Psoas muscle (tissue), 8 donors: Measurements from ENCODE around the gene GNA12. TPM values are rescaled to one million over a fixed set of nuclear protein-coding genes. Genes with fewer than 3 reads are reported as not detected.

ENCODE experiments used
- ATAC-seq, 4 donors: fragments of 200-7000 bp; cut with Tn5 transposase; one replicate each; pipeline ENCODE4 v1.9.1; 2020; ENCODE audit warnings: moderate library complexity in 3 of 4, mild to moderate bottlenecking in 2 of 4
- DNase-seq, 2 donors: peaks; one replicate each; pipeline ENCODE4 v3.0.0-alpha.2; 2020
- H3K27ac ChIP-seq: fragments of 200-600 bp; one replicate; pipeline ENCODE4 v1.8.0; 2022
- H3K27me3 ChIP-seq, 3 donors: fragments of 200-600 bp in 1 of 3; one replicate each; pipeline versions ENCODE4 v1.6.1 to v1.8.0; 2013 to 2022; ENCODE audit warnings: low read length in 2 of 3, mild to moderate bottlenecking in 2 of 3, moderate library complexity in 1 of 3; ENCODE audit not compliant: insufficient read depth in 3 of 3
- H3K36me3 ChIP-seq, 2 donors: fragments of 200-600 bp in 1 of 2; one replicate each; pipeline versions ENCODE4 v1.6.1 to v1.8.0; 2013 to 2022; ENCODE audit warnings: low read depth in 1 of 2, mild to moderate bottlenecking in 1 of 2, moderate library complexity in 1 of 2; ENCODE audit not compliant: insufficient read depth in 1 of 2
- H3K4me1 ChIP-seq: fragments of 200-600 bp; one replicate; pipeline ENCODE4 v1.8.0; 2022
- H3K4me3 ChIP-seq: fragments of 200-600 bp; one replicate; pipeline ENCODE4 v1.8.0; 2022; ENCODE audit warnings: mild to moderate bottlenecking
- H3K9me3 ChIP-seq: fragments of 200-600 bp; one replicate; pipeline ENCODE4 v1.8.0; 2022
- WGBS, 3 donors: extraction: QIAGEN DNeasy Blood & Tissue Kit; methylation state at CpG; one replicate each; pipeline versions ENCODE4 v1.1.6 to v1.1.7; 2013; 5-methylcytosine and 5-hydroxymethylcytosine counted together
- intact Hi-C, 2 donors: fragments of 100-400 bp; cut with DNase I; formaldehyde crosslinking; loops; one replicate each; pipeline versions ENCODE4 v1.11.0 to v1.14.2; 2022
- polyA plus RNA-seq, 3 donors: library from polyadenylated mRNA; stranded (reverse); fragments of 200-250 nt; gene quantifications; one replicate each; pipeline ENCODE4 v1.2.3, GENCODE V29; 2013
- total RNA-seq, 4 donors: library from RNA; stranded (reverse); fragmentation: NEBNext Ultra II Directional in 2 of 4; extraction: Animal tissue kit (Norgen Biotek cat#: 25700) in 2 of 4; gene quantifications; one replicate each; pipeline versions ENCODE4 v1.2.1 to v1.2.4, GENCODE V29; 2021 to 2023
- TF ChIP-seq, protein P1 (sequence below): fragments of 200-600 bp; IDR thresholded peaks from one replicate; pipeline ENCODE4 v1.8.0; 2022; ENCODE audit warnings: antibody characterized with exemption
- donor health status: healthy with polysubstance abuse.
- donor health status: DM: no; HTN: no; CAD: no; lungs with moderate emphysema.
- donor health status: Bipolar disorder and iron deficiency.
- donor health status: healthy.
- donor health status: DM: yes; HTN: yes; CAD: no.
- donor health status: DM: no; HTN: no; CAD: no.
- donor health status: DM: no; HTN: no; CAD: no.
- donor health status: DM: yes; HTN: yes; CAD: no.

GNA12 gene
- total and polyA plus RNA-seq, 7 donors, result 7.1 to 20.2 (median 15.4) TPM

- peak in 1 of 2 donors; percentile 34 for DNase-seq
- Histone ChIP-seq H3K27me3 (no peaks in the 10 kb centered on the region), H3K27ac (no peak overlapping the region), H3K4me3 (no peak overlapping the region), H3K36me3 (peaks cover 0 to under 1% of the 10 kb centered on the region in 2 donors), H3K9me3 (no peaks in the 10 kb centered on the region), H3K4me1 (peaks cover 48% of the 10 kb centered on the region)
- WGBS, 3 donors, result 92 to 95% (median 94%) methylated on average over 17 of the region's 17 CpGs
- TF ChIP-seq, protein P1, sequence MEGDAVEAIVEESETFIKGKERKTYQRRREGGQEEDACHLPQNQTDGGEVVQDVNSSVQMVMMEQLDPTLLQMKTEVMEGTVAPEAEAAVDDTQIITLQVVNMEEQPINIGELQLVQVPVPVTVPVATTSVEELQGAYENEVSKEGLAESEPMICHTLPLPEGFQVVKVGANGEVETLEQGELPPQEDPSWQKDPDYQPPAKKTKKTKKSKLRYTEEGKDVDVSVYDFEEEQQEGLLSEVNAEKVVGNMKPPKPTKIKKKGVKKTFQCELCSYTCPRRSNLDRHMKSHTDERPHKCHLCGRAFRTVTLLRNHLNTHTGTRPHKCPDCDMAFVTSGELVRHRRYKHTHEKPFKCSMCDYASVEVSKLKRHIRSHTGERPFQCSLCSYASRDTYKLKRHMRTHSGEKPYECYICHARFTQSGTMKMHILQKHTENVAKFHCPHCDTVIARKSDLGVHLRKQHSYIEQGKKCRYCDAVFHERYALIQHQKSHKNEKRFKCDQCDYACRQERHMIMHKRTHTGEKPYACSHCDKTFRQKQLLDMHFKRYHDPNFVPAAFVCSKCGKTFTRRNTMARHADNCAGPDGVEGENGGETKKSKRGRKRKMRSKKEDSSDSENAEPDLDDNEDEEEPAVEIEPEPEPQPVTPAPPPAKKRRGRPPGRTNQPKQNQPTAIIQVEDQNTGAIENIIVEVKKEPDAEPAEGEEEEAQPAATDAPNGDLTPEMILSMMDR, result no peak
- intact Hi-C loops, result loop anchor here in 1 of 2 donors (5.0 kb wide), 1 partner anchor 106 kb away; the partner anchor contains the start of gene GNA12
- ATAC-seq, result no peak
Observed at GRCh38 chr7:2736411-2736914, 107.6 kb downstream of the GNA12 start.

GRCh38 chr7:2735744-2736143 is 108.4 kb downstream of the GNA12 start:
- Histone ChIP-seq H3K9me3 (no peaks in the 10 kb centered on the region), H3K4me1 (peaks cover 48% of the 10 kb centered on the region), H3K36me3 (peaks cover 0 to 8% of the 10 kb centered on the region in 2 donors), H3K27ac (peak overlapping the region; percentile 36), H3K27me3 (no peaks in the 10 kb centered on the region), H3K4me3 (no peak overlapping the region)
- 54 to 65% (median 63%) methylated on average over 13 of the region's 13 CpGs for WGBS, 3 donors
- TF ChIP-seq, protein P1, result no peak
- DNase-seq, result no peak
- peak in 3 of 4 donors; percentile 21 to 39 (median 38) for ATAC-seq
- intact Hi-C loops, result loop anchor here in 1 of 2 donors (5.0 kb wide), 1 partner anchor 107 kb away; the partner anchor contains the start of gene GNA12

DNA sequence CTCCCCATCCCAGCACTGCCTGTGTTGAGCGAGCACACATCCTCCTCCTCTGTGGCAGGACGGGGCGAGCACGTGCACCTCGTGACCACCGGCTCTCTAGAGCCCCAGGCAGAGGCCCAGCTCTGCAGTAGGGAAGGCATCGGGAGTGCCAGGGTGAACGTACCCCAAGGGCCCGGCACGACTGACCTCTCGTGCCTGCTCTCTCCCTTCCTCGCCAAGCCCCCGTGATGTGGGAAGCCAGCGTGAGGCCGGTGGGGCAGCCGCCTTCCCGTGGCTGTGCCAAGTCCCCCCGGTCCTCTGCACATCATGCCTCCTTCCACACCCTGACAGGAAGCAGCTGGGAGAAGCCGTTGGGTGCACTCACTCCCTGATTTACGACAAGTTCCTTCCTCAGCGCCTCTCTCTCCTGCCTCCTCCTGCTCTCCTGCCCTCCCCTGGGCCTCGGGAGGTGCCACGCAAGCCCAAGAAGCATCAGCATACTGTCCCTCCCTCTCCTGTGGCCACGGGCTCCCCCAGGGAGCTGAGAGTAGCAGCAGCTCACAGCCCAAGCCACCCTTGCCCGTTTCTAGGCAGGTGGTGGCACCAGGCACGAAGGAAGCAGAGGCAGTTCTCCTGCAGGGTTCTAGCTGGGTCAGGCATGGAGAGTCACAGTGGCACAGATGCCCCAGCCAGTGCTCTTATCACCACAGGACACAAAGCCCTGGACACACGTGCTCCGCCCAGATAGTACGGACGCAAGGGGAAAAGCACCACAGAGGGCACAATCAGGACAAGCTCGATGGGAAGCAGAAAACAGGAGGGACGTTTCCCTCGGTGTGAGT is 109.1 kb downstream of the GNA12 start:
- Histone ChIP-seq H3K9me3 (no peaks in the 10 kb centered on the region), H3K4me3 (no peak overlapping the region), H3K4me1 (peaks cover 48% of the 10 kb centered on the region), H3K27ac (peak overlapping the region; percentile 36), H3K36me3 (peaks cover 0 to 11% of the 10 kb centered on the region in 2 donors), H3K27me3 (no peaks in the 10 kb centered on the region)
- WGBS, 3 donors, result 60 to 61% (median 60%) methylated on average over 28 to 33 of the region's 33 CpGs
- ATAC-seq (no peak), DNase-seq (no peak)
- intact Hi-C loops, result loop anchor here in 1 of 2 donors (5.0 kb wide), 1 partner anchor 107 kb away; the partner anchor contains the start of gene GNA12
- TF ChIP-seq, protein P1, result no peak

- Histone ChIP-seq H3K36me3 (peaks cover 0 to 11% of the 10 kb centered on the region in 2 donors), H3K9me3 (no peaks in the 10 kb centered on the region), H3K27ac (peak overlapping the region; percentile 84), H3K27me3 (no peaks in the 10 kb centered on the region), H3K4me1 (peaks cover 53% of the 10 kb centered on the region), H3K4me3 (peak overlapping the region; percentile 31)
- WGBS, 3 donors, result 92 to 93% (median 92%) methylated on average over 24 of the region's 24 CpGs
- DNase-seq (no peak), ATAC-seq (no peak)
- intact Hi-C loops, result no loop called here
- TF ChIP-seq, protein P1, result no peak
Observed at GRCh38 chr7:2734084-2734686, 109.9 kb downstream of the GNA12 start.
